ENCODE measurements around the gene FBXO2.
"Not testable (repeated sequence)": the region's sequence is repeated elsewhere in the genome, so short reads cannot be mapped to it uniquely, and the experiment has no call there.

Gene FBXO2

DNA sequence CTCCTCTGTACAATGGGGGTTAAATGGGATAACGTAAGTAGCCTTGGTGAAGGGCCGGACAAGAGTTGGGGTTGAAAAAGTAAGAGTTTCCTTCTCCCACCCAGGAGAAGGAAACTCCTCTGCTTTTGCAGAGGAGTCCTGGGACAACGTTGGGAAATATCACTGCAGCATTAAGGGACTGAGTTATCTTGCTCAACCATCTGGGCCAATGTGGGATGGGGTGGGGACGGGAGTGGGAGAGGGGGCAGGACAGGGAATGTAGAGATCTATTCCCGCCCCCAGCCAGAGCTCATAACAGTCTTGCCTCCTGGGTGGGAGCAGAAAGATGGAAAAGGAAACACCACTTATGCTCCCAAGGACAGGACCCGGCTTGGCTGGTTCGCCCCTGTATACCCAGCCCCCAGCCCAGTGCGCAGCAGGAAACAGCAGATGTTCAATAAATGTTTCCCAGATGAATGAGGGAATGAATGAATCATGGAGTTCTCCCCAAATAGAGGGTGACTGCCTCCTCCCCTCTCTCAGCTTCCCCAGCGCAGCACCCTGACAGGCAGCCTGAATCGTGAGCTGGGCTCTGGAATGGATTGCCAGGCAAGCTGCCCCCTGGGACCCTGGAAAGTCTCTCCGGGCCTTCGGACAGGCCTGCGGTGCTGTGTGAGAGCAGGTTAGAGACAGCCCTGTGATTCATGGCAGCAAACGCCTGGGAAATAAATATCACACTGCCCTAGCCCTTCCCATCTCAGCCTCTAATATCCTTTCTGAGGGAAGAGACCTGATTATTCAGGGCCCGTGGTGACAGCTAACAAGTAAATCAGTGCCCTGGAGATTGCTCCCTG, 24.8 kb downstream of the FBXO2 start:
- no peak for DNase-seq (ENCODE audit: low read depth)

DNA sequence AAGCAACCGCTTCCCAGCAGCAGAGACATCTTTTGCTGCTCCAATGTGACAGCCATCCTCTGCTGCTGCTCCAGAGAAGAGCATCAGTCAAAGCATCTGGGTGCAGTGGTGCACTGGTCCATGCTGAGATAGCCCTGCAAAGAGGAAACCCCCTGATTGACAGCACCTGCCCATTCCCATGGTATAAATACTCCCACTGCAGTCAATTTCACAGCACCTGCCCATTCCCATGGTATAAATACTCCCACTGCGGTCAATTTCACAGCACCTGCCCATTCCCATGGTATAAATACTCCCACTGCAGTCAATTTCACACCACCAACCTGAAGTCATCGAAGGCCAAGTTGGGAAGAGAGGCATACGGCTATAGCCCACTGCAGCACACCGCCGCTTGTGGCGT, 25.5 kb downstream of the FBXO2 start:
- no peak for DNase-seq (ENCODE audit: low read depth)

DNA sequence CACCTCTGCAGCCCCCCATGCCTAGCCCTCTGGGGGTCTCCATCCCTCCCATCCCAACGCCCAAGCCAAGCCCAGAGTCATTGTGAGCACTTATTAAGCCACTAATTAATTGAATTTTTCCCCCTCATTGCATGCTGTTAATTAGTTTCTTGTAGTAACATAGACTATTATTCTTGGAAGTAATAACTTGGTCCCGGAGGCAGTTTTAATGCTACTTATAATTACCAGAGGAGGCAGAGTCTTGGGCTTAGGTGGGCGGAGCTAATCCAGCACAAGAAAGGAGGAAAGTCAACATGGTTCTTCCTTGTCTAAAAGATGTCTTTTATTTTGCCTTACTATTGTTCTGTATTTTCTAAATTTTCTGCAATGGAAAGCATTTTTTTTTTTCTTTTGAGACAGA, 27.7 kb downstream of the FBXO2 start:
- no peak for DNase-seq (ENCODE audit: low read depth)

DNA sequence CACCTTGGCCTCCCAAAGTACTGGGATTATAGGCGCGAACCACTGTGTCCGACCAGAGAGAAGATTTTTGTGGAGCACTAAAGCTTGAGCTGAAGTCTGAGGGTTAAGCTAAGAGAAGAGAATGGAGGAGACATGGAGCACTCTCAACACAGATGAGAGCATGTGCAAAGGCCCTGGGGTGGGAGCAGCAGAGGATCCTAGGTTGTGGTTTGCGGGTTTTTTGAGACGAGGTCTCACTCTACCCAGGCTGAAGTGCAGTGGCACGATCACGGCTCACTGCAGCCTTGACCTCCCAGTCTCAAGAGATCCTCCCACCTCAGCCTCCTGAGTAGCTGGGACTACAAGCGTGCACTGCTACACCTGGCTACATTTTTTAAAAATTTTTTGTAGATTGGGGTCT, 30.5 kb downstream of the FBXO2 start:
- DNase-seq (ENCODE audit: low read depth), result no peak

DNA sequence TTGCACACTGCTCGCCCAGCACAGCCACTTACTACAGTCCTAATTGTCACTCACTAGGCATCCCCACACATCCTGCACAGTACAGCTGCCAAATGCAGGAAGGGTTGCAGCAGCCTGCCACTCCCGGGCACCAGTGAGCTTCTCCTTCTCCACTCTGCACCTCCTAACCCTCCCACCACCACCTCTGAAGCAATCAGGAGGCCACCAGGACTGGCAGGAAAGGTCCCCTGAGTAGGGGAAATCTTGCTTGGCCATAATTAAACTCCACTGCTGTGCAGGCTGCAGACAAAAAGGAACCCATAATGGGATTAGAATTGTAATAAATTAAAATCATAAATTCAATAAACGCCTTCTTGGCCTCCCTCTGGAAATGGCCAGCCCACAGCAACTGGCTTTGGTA, 31.8 kb downstream of the FBXO2 start:
- no peak for DNase-seq (ENCODE audit: low read depth)

DNA sequence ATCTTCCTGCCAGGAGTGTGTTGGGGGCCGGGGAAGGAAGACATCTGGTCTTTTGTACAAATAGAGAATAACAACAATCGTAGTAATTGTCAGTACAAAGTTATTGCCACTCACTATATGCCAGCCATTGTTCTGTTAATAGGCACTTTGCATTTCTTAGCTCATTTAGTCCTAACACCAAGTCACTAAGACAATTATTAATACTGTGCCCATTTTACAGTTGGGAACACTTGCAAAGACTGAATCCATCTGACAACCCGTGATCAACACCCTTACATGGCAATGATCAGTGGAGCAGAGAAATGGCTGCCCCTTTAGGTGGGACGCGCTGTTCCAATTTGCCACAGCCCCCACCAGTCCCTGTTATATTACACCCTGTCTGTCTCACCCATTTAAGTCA, 33.3 kb downstream of the FBXO2 start:
- DNase-seq (ENCODE audit: low read depth), result no peak

DNA sequence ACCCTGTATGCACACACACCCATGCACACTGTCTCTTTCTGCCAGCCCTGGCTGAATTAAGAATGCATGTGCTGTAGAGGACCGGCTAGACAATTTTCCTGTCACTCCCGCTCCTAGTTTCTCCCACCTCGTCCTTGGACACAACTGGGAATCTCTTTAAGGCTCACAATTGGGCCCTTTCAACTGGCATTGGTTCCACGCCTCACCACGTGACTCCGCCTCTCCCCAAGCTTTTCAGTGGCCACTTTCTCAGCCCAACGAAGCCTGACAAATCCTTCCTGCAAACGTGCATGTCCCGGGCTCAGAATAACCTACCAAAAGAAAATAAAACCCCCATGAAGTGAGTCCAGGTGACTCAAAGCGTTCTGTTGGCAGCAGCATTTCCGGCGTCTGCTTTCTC, 33.8 kb downstream of the FBXO2 start:
- DNase-seq (ENCODE audit: low read depth), result no peak

DNA sequence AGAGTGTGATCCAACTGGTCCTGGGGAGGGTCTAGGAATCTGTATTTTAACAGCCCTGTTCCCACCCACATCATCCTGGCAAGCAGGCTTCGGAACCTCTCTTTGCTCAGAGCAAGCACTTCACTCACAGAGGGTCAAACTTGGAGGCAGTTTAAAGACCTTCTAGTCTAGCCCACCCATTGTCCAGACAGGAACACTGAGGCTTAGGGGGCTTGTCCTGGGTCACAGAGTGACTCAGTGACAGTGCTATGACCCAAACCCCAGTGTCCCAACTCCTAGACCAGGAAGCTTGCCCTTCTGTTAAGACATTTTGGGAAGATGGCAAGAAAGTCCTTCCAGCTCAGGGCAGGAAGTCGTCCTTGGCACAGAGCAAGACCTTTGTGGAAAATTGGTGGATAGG, 36.5 kb downstream of the FBXO2 start:
- no peak for DNase-seq (ENCODE audit: low read depth)

DNA sequence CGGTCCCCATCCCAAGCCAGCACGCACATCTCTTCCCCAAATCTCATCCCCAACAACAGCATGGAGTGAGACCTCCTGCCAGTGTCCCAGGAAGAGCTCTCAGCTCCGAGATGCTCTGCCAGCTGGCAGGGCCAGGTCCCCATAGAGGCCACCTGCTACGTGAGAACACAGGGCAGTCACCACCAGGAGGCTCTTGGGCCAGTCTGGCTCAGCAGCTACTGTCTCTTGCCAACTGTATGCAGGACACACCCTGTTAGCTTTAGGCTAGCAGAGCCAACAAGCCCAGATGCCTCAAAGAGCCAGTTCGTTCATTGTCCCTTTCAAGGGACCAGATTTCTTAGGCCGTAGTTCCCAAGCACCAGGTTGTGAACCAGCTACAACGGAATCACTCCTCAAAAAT, 36.9 kb downstream of the FBXO2 start:
- no peak for DNase-seq (ENCODE audit: low read depth)

DNA sequence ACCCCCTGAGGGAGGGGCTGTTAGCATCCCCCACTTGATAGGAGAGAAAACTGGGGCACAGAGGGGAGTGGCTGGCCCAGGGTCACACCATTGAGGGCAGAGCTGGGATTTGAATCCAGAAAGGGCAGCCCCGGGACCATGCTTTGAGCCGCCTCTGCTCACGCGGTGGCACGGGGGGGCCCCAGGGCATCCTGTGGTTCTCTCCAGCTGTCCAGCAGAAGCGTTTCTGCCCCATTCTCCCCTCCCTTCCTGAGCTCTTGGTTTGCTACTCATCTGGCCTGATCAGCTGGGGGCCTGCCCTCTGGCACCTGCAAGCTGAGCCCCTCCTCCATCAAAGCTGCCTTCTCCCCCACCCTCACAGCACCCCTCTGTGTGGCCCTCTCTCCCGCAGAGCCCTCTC, 37.5 kb downstream of the FBXO2 start:
- DNase-seq (ENCODE audit: low read depth), result no peak

DNA sequence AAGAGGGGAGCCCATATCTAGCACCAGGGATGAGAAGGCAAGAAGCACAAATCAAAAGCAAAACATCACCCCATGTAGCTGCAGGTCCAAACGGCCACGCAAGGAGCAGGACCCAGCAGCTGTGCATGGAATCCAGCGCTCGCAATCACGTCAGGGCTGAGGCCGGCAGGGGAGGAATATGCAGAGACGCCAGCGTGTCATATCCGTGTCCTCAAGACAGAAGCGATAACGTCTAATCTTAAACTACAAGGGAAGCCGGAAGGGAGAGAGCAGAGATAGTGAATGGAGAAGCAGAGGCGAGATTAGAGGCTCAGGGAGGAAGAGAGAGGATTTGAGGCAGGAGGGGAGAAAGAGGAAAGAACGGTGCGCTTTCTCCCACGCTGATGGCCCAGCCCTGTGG, 39.1 kb downstream of the FBXO2 start:
- no peak for DNase-seq (ENCODE audit: low read depth)

DNA sequence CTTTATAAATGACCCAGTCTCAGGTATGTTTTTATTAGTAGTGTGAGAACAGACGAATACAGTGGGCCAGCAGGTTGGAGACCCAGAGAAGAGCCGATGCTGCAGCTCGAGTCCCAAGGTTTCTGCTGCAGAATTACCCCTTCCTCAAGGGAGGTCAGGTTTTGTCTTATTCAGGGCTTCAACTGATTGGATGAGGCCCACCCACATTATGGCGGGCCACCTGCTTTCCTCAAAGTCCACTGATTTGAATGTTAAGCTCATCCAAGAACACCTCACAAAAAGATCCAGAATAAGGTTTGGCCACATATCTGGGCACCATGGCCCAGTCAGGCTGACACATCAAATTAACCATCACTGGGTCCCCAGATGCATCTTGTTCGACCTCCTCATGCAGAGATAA, 40.9 kb downstream of the FBXO2 start:
- no peak for DNase-seq (ENCODE audit: low read depth)

DNA sequence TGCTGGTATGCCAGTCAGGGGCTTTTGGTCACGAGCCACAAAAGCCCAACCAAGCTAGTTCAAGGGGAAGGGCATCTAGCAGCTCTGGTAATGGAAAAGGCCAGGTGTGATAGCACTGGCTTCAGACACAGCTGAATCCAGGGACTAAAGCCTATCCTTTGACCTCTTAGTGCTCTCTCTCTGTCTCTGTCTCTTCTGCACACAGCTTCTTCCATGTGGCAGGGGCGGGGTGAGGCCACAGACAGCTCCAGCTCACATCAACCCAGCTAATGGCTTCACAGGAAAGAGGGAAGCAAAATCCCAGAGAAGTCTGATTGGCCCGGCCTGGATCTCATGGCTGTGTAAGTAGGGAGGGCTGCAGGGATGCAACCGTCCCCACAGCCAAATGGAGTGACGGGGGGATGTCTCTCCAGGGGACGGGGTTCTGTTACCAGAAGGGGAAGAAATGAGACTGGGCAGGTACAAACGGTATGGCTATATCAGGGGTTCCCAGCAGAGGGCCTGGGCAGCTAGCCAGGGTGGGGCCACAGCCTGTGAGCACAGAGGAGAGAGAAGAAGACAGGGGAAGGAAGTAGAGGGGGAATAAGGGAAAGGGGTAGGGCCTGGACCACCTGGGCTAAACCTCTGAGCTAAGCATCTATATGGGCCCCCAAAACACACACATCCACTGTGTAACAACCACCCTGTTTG, 42.4 kb downstream of the FBXO2 start:
- DNase-seq (ENCODE audit: low read depth), result no peak

DNA sequence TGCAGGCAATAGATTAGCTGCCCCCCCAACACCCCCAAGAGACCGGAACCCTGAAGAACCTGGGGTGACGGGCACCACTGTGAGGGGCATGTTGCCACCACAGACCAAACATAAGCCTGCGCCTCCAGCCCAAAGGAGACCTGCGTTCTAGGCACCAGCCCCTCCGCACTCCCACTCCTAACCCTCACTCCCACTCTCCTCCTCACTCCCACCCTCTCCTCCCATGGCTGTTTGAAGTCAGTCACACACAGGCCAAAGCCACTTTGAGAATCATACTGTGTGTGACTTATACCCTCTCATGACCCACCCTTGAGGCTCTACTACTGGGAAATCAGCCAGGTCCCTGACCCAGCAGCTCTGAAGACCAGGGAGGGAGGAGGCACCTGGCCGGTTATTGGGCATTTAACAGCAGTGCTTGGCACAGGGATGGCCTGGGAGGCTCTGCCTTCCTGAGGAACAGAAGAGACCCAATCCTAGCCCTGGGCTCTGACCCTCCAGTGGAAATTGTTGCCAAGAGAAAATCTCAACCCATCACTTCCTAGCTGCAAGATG, 43.5 kb downstream of the FBXO2 start:
- no peak for DNase-seq (ENCODE audit: low read depth)

DNA sequence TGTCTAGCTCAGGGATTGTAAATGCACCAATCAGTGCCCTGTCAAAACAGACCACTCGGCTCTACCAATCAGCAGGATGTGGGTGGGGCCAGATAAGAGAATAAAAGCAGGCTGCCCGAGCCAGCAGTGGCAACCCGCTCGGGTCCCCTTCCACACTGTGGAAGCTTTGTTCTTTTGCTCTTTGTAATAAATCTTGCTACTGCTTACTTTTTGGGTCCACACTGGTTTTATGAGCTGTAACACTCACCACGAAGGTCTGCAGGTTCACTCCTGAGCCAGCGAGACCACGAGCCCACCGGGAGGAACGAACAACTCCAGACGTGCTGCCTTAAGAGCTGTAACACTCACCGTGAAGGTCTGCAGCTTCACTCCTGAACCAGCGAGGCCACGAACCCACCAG, 44.9 kb downstream of the FBXO2 start:
- DNase-seq (ENCODE audit: low read depth), result not testable (repeated sequence)

DNA sequence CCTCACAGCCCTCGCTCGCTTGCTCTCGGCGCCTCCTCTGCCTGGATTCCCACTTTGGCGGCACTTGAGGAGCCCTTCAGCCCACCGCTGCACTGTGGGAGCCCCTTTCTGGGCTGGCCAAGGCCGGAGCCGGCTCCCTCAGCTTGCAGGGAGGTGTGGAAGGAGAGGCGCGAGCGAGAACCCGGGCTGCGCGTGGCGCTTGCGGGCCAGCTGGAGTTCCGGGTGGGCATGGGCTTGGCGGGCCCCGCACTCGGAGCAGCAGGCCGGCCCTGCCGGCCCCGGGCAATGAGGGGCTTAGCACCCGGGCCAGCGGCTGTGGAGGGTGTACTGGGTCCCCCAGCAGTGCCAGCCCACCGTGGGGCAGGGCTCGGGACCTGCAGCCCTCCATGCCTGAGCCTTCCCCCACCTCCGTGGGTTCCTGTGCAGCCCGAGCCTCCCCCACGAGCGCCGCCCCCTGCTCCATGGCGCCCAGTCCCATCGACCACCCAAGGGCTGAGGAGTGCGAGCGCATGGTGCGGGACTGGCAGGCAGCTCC, 45.6 kb downstream of the FBXO2 start:
- DNase-seq (ENCODE audit: low read depth), result not testable (repeated sequence)

DNA sequence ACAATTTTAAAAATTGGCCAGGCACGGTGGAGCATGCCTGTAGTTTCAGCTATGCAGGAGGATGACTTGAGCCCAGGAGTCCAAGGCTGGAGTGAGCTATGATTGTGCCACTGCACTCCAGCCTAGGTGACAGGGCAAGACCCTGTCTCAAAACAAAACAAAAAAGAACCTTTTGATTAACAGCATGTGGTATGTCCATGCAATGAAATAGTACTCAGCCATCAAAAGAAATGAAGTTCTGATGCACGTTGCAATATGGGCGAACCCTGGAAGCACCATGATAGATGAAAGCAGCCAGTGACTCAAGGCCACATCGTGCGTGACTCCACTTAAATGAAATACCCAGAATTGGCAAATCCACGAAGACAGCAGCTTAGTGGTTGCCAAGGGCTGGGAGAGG, 47.5 kb downstream of the FBXO2 start:
- no peak for DNase-seq (ENCODE audit: low read depth)

DNA sequence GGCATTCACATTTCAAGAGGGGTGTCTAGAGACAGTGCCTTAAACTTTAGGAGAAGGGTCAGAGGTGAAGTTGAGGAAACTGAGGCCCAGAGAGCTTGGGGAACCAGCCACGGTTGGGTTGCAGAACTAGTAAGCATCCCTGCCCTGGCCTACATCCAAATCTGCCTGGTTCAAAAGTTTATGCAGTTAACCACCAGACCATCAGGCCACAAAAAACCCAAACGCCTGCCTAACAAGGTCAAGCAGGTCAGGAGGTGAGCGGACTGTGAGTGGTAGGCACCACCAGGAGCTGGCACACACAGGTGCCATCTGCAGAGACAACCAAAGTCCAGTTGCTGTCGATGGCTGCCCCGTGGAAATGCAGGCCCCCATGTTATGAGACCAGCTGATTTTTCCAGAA, 51.2 kb downstream of the FBXO2 start:
- no peak for DNase-seq (ENCODE audit: low read depth)

DNA sequence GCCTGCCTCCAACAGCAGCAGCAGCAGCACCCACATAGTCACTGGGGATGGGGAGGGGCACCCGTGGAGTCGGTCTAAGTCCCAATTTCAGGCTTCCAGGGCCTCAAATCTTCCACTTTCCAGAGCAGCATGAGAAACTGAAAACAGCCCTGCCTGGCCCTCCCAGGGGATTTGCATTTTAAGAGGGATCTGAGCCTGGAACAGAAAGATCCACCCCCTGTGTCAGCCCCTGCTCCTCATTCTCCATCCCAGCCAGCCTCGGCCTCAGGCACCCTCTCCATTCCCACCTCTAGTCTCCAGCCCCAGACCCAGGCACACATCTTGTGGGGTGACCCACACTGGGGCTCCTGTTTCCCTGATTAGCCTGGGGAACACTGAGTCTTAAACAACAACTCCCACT, 51.8 kb downstream of the FBXO2 start:
- DNase-seq (ENCODE audit: low read depth), result no peak

DNA sequence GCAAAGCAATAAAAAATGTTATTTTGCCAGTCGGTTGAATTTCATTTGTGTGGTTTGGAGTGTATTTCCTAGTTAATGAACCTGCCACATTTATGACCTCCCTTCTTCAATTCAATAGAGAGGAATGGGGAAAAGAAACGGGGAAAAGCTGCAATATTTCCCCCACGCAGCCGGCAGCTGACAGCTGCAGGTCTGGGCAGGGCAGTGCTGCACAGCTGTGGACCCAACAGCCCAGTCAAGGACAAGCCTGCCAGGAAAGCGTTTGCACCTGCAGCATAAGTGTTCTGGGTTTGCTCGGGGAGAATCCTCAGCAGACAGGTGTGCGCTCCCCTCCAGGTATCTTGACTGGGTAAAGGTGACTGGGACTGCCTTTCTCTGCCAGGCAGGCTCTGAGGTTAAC, 53.4 kb downstream of the FBXO2 start:
- no peak for DNase-seq (ENCODE audit: low read depth)

DNA sequence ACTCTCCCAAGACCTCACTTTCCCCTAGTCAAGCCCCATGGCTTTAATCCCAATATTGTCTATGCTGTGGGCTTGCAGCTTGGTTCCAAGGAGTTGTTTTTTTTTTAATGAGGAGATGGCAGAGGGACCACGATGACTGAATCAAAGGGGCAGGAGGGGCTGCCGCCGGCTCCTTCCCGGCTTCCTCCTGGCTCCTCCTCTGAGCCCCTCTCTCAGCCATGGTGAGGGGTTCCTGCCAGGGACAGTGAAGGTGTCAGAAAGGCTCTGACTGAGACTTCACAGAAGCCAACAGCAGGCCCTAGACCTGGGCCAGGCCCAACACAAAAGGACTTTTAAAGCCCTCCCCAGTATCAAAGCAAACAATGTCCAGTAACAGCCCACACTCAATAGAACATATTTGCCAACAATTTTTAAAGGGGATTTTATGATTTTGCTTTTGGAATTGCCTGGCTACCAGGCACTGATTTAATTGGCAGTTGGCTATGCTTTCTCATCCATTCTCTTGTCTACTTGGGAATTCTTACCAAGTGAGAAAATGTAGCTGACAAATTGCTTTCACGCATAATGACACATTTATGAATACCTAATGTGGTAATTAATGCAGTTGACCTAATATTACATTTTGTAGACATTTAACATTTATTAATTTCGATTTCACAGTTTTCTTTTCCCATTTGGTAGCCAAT, 54.2 kb downstream of the FBXO2 start:
- DNase-seq (ENCODE audit: low read depth), result no peak

DNA sequence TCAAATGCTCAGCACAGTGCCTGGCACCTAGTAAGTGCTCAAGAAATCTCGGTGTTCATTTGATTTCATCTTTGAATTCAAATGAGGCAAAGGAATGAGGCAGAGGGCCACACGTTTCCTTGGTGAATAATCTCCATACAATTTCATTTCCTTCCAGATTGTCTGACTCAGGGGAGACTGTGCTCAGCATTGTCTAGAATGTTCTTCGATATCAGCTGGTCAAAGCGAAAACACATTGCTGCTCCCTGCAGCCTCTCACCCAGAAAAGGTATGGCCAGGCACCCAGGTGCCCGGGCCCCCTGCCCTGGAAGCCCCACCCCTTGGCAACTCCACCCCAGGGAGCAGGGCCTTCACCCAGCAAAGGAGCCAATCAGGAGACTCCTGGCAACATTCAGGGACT, 55.8 kb downstream of the FBXO2 start:
- no peak for DNase-seq (ENCODE audit: low read depth)

All from activated T-cell treated with anti-CD3 and anti-CD28 coated beads for 24 hours (primary cell).